A673 (cell line): Measurements from ENCODE around the gene FMC1. TPM values are rescaled to one million over a fixed set of nuclear protein-coding genes. Genes with fewer than 3 reads are reported as not detected.

Source experiments
- BruUV-seq: library from RNA; stranded (reverse); fragments of 400-500 nt; replicated peaks from 2 replicates; lab custom pipeline; 2021; lab: Mats Ljungman, UMichigan
- CTCF ChIA-PET: fragments of 300-600 bp; sonication (Branson Sonifier 250); formaldehyde crosslinking; loops from one replicate; lab custom pipeline; 2022; ENCODE audit warnings: antibody characterized with exemption; lab: Charles Lee
- POLR2A ChIA-PET: fragments of 300-600 bp; sonication (Branson Sonifier 250); formaldehyde crosslinking; loops from one replicate; lab custom pipeline; 2022; ENCODE audit warnings: antibody characterized with exemption; ENCODE audit not compliant: low non-redundant PET; lab: Charles Lee
- DNase-seq: peaks from one replicate; pipeline ENCODE4 v3.0.0-alpha.2; 2015; ENCODE audit warnings: low spot score
- H3K27ac ChIP-seq: fragments of 200-600 bp; sonication (generic); 2 replicates; pipeline ENCODE4 v1.5.1; 2016; ENCODE audit warnings: mixed run types, low read depth, mild to moderate bottlenecking, mixed read lengths, antibody characterized with exemption, low read length; ENCODE audit not compliant: poor library complexity, severe bottlenecking
- H3K27me3 ChIP-seq: fragments of 200-600 bp; sonication (generic); replicated peaks from 2 replicates; pipeline ENCODE4 v1.6.1; 2017; ENCODE audit warnings: mixed run types, low read depth, mild to moderate bottlenecking, mixed read lengths, antibody characterized with exemption, low read length; ENCODE audit not compliant: insufficient read depth, poor library complexity
- H3K36me3 ChIP-seq: fragments of 200-600 bp; sonication (generic); 2 replicates; pipeline ENCODE4 v1.6.1; 2016; ENCODE audit warnings: mixed run types, mild to moderate bottlenecking, mixed read lengths, antibody characterized with exemption, low read length; ENCODE audit not compliant: insufficient read depth, poor library complexity, severe bottlenecking
- H3K4me1 ChIP-seq: fragments of 200-600 bp; sonication (generic); 2 replicates; pipeline ENCODE4 v1.6.1; 2017; ENCODE audit warnings: mixed run types, mild to moderate bottlenecking, mixed read lengths, antibody characterized with exemption, low read length; ENCODE audit not compliant: insufficient read depth, poor library complexity, severe bottlenecking
- H3K4me3 ChIP-seq: fragments of 200-600 bp; sonication (generic); 2 replicates; pipeline ENCODE4 v1.5.1; 2016; ENCODE audit warnings: low read depth, mixed run types, mild to moderate bottlenecking, mixed read lengths, low read length; ENCODE audit not compliant: poor library complexity, severe bottlenecking
- H3K9me3 ChIP-seq: fragments of 200-600 bp; sonication (generic); 2 replicates; pipeline ENCODE4 v1.6.1; 2016; ENCODE audit warnings: mixed run types, low read depth, mild to moderate bottlenecking, mixed read lengths, antibody characterized with exemption, low read length; ENCODE audit not compliant: poor library complexity, severe bottlenecking
- EZH2 ChIP-seq: fragments of 200-600 bp; sonication (generic); IDR thresholded peaks from 2 replicates; pipeline ENCODE4 v1.6.1; 2017; ENCODE audit warnings: borderline replicate concordance, low read depth, mild to moderate bottlenecking, mixed read lengths, antibody characterized with exemption, low read length; ENCODE audit not compliant: poor library complexity, severe bottlenecking
- intact Hi-C: fragments of 100-400 bp; cut with micrococcal nuclease; formaldehyde crosslinking; loops from one replicate; pipeline ENCODE4 v1.10.0; 2022; ENCODE audit not compliant: unreplicated experiment
- total RNA-seq: library from RNA; stranded (reverse); gene quantifications from 2 replicates; pipeline ENCODE4 v1.2.3, GENCODE V29; 2021
- TF ChIP-seq, protein P1 (sequence below): fragments of 300-800, 200-600 bp; sonication (generic); conservative IDR thresholded peaks from 2 replicates; pipeline ENCODE4 v1.5.1; 2017; ENCODE audit warnings: low read depth, mild to moderate bottlenecking, antibody characterized with exemption, low read length, moderate library complexity, mixed read lengths

FMC1 gene
- total RNA-seq, 1 experiment from 2014 or later, result 11.5 TPM

DNA sequence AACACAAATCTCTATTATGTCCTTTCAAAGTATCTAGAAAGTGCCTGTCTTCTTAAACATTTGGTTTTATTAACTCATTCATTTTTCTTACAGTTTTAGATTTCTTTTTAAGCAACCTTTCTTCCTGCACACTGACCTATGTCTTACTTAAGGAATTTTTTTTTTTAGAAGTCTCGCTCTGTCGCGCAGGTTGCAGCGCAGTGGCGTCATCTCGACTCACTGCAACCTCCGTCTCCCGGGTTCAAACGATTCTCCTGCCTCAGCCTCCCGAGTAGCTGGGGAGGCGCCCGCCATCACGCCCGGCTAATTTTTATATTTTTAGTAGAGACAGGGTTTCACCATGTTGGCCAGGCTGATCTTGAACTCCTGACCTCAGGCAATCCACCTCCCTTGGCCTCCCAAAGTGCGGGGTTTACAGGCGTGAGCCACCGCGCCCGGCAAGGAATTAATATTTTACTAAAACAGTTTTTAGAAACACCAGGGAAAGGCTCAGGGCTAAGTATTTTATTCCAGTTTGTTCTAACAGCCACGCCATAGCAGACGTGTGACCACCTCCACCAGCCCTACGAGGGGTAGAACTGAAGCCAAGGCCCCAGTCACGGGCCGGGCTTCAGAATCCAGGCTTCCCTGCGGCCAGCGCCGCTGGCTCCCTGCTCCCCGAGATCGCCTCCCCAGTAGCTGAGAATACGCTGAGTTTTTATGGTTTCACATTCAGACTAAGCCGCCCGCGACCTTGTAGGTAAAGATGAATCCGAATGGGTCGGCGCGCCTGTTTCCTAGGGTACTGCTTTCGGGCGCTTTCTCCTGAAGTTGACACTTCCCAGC is 17.6 kb downstream of the FMC1 start:
- no peaks in the 10 kb centered on the region for H3K9me3 ChIP-seq
- peak overlapping the region; percentile 85 for H3K4me3 ChIP-seq
- POLR2A ChIA-PET, result no interaction called here
- TSS peak; percentile 87 for BruUV-seq
- TF ChIP-seq, protein P1, sequence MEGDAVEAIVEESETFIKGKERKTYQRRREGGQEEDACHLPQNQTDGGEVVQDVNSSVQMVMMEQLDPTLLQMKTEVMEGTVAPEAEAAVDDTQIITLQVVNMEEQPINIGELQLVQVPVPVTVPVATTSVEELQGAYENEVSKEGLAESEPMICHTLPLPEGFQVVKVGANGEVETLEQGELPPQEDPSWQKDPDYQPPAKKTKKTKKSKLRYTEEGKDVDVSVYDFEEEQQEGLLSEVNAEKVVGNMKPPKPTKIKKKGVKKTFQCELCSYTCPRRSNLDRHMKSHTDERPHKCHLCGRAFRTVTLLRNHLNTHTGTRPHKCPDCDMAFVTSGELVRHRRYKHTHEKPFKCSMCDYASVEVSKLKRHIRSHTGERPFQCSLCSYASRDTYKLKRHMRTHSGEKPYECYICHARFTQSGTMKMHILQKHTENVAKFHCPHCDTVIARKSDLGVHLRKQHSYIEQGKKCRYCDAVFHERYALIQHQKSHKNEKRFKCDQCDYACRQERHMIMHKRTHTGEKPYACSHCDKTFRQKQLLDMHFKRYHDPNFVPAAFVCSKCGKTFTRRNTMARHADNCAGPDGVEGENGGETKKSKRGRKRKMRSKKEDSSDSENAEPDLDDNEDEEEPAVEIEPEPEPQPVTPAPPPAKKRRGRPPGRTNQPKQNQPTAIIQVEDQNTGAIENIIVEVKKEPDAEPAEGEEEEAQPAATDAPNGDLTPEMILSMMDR, result no peak
- TF ChIP-seq EZH2, result no peak
- peaks cover 16% of the 10 kb centered on the region for H3K4me1 ChIP-seq
- H3K27me3 ChIP-seq, result no peaks in the 10 kb centered on the region
- peak overlapping the region; percentile 97 for H3K27ac ChIP-seq
- DNase-seq, result peak; percentile 47
- intact Hi-C loops, result loop anchor here (2.0 kb wide), 1 partner anchor 18 kb away; the partner anchor contains the start of gene FMC1
- no peaks in the 10 kb centered on the region for H3K36me3 ChIP-seq
- CTCF ChIA-PET, result no interaction called here

GRCh38 chr7:139359366-139360209 is 18.5 kb downstream of the FMC1 start, which contains the start of gene LUC7L2:
LUC7L2 (plus strand) TSS chr7:139359894; CDS start chr7:139360262, 368 bp downstream.
- peak; percentile 99 for DNase-seq
- Histone ChIP-seq H3K9me3 (no peaks in the 10 kb centered on the region), H3K4me1 (peaks cover 16% of the 10 kb centered on the region), H3K36me3 (no peaks in the 10 kb centered on the region), H3K27me3 (no peaks in the 10 kb centered on the region), H3K27ac (peak within 1 kb of the TSS; percentile 97), H3K4me3 (peak within 1 kb of the TSS; percentile 85)
- no TSS peak for BruUV-seq
- CTCF ChIA-PET, result no interaction called here
- POLR2A ChIA-PET, result interaction anchor here (0.6 kb wide), 3 partner anchors 52 to 333 kb away, joined by 3 to 5 read pairs (median 5); no protein-coding TSS in a partner anchor
- intact Hi-C loops, result loop anchor here (2.0 kb wide), 1 partner anchor 19 kb away; the partner anchor contains the start of gene FMC1
- TF ChIP-seq EZH2, result no peak
- TF ChIP-seq, protein P1, result no peak

GRCh38 chr7:139360210-139360947 is 19.2 kb downstream of the FMC1 start:
- Histone ChIP-seq H3K27ac (peak overlapping the region; percentile 97), H3K27me3 (no peaks in the 10 kb centered on the region), H3K9me3 (no peaks in the 10 kb centered on the region), H3K36me3 (peaks cover 7% of the 10 kb centered on the region), H3K4me3 (peak overlapping the region; percentile 85), H3K4me1 (peaks cover 16% of the 10 kb centered on the region)
- intact Hi-C loops, result no loop called here
- ChIA-PET CTCF (no interaction called here), POLR2A (interaction anchor here (0.6 kb wide), 3 partner anchors 53 to 334 kb away, joined by 3 to 5 read pairs (median 5); no protein-coding TSS in a partner anchor)
- DNase-seq, result peak; percentile 97
- BruUV-seq, result TSS peak; percentile 34
- TF ChIP-seq, protein P1, result no peak
- no peak for TF ChIP-seq EZH2
